Stimulated activated CD4-positive, alpha-beta T cell treated with anti-CD3 and anti-CD28 coated beads, Interleukin-2, amount 100 ng/mL, for 48 hours (primary cell): ENCODE data around the gene SNRNP25.

ENCODE experiments used
- DNase-seq, 2 donors: peaks; one replicate each; pipeline ENCODE4 v3.0.0-alpha.2; 2020

Gene SNRNP25

DNA sequence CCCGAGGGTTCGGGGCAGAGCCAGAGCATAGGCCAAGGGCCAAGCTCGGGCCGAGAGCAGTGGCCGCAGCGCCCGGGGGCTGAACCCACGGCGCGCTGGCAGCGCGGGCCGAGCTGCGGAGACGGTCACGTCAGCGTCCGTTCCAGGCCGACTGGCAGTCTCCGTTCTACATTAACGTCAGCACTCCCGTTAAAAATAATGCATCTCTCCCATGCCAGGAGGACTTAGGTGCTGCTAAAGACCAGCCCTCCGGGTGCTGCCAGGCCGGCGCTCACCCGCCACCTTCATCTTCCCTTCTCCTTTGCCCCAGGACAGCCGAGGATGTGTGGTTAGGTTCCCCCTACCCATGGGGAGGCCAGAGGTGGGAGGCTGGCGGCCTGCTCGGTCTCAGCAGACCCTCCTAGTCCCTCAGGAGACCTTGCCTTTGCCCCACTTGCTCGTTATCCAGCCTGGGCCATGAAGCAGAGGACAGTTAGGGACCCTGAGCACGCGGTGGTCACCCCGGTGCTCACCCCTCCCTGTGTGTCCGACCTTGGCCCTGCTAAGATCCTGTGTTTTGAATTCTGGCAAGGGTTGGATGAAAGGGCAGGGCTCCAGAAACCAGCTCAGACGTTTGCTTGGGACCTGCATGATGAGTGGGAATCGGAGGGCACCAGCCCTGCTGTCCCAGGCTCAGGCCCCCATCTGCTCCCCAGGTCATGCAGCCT lies 25.0 kb downstream of the SNRNP25 start:
- no peak for DNase-seq

DNA sequence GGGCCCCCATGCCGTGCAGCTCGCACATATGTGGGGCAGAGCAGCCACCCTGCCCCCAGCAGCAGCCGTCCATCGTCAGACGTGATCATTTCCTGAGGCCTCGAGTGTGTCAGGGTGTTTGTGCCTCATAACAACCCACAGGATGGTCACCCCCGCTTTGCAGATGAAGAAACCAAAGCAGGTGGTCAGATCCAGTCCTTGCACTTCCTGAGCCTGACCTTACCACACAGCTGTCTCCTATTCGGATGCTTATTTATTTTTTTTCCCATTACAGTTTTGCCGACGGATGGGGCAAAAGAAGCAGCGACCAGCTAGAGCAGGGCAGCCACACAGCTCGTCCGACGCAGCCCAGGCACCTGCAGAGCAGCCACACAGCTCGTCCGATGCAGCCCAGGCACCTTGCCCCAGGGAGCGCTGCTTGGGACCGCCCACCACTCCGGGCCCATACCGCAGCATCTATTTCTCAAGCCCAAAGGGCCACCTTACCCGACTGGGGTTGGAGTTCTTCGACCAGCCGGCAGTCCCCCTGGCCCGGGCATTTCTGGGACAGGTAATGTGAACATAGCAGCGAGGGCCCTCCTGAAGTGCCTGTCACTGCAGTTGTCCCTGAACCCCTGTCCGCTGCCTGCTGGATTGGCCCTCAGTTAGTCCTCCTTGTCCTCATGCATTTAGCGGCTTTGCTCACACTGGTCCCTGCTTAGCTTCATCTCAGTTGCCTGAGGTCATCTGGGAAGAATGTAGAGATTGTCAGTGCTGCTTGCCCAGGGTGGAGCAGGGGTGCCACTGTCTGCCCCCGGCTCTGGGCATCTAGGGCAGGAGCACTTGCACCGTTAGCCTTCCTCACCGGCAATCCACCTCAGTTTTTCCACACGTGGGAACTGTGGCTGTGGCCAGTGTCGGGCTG lies 25.8 kb downstream of the SNRNP25 start:
- no peak for DNase-seq

DNA sequence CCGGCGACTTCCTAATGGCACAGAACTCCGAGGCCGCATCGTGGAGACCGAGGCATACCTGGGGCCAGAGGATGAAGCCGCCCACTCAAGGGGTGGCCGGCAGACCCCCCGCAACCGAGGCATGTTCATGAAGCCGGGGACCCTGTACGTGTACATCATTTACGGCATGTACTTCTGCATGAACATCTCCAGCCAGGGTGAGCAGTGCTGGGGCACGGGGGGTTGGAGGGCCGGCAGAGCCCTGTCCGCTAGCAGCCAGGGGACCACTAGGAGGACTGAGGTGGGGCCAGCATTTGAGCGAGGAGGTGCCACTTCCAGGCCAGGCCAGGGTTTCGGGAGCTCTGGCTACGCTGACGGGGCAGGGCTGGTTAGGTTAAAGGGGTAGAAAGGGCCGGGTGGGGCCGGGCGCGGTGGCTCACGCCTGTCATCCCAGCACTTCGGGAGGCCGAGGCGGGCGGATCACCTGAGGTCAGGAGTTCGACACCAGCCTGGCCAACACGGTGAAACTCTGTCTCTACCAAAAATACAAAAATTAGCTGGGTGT lies 29.5 kb downstream of the SNRNP25 start:
- DNase-seq, result no peak

DNA sequence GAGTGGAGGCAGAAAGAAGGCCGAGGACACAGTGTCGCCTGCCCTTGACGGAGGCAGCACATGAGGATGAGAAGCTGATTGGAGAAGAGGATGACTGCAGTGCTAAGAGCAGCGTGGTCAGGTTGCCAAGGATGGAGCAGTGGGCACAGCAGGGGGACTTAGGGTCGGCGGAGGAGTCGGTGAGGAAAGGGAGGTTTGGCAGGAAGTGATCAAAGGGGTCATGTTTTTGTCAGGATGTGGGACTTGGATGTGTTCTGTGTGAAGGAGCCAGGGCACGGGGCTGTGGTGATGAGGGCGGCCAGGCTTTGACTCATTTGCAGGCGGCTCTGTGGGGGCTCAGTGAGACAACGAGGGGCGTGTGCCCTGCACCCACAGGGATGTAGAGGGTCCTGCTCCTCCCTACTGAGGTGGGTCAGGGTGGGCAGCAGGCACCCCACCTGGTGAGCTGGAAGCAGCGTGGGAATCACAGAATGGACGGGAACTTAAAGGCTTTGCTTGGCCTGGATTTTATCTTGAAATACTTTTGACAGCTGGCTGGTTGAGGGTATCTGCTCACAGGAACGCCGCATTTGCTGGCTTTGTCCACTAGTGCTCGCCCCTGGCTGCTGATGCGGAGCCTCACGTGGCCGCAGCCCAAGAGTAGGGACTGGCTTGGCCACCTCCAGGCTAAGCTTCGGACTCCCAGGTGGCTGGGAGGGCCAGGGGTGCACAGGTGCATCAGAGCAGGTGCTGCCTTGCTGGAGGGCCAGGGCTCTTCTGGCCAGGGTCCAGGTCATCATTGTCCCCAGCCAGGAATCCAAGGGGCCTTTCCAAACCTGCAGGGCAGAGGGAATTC lies 30.4 kb downstream of the SNRNP25 start:
- no peak for DNase-seq

DNA sequence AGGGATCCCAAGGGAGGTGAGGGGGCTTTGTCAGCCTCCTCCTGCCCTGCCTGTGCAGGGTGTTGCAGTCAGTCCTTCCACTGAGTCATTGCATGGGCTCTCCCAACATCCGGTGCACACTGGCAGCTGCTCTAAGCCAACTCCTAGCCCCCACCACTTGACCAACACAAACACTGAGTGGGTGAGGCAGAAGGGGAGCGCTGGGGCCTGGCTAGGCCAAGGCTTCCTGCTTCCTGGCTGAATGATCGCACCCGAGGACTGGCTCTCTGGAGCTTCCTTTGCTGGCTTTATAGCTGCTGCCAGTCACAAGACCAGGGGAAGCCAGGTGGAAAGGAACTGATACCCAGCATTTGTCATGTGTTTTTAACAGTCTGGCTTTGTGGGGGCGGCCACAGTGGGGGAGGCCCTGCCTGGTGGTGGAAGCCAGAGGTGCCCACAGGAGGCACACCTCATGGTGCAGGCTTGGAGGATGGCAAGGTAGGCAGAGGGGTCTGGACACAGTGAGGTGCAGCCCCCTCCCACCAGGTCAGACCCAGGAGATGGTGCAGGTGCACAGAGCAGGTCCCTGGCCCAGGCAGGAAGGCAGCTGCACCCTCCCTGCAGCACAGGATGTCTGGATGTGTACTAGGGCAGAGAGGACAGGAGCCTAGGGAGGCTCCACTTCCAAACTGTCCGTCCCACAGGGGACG lies 31.2 kb downstream of the SNRNP25 start:
- DNase-seq, result peak; percentile 43 to 46

DNA sequence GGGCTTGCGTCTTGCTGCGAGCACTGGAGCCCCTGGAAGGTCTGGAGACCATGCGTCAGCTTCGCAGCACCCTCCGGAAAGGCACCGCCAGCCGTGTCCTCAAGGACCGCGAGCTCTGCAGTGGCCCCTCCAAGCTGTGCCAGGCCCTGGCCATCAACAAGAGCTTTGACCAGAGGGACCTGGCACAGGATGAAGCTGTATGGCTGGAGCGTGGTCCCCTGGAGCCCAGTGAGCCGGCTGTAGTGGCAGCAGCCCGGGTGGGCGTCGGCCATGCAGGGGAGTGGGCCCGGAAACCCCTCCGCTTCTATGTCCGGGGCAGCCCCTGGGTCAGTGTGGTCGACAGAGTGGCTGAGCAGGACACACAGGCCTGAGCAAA lies 31.8 kb downstream of the SNRNP25 start:
- no peak for DNase-seq

DNA sequence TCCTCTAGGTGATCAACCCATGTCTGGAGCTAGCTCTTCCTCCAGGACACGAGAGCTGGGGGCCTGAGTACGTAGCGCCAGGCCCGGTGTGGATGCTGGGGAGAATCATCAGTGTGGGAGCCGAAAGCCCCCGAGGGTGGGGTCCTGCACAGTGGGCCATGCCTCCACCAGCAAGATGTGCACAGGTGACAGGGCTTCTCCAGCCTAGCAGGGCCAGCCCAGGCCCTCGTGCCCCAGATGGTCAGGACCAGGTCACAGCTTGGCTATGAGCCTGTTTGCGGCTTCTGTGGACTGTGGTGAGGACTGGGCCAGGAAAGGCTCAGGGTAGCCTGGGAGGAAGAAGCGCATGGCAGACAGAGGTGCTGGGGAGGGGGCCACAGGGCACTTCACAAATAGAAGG lies 32.2 kb downstream of the SNRNP25 start:
- DNase-seq, result no peak

DNA sequence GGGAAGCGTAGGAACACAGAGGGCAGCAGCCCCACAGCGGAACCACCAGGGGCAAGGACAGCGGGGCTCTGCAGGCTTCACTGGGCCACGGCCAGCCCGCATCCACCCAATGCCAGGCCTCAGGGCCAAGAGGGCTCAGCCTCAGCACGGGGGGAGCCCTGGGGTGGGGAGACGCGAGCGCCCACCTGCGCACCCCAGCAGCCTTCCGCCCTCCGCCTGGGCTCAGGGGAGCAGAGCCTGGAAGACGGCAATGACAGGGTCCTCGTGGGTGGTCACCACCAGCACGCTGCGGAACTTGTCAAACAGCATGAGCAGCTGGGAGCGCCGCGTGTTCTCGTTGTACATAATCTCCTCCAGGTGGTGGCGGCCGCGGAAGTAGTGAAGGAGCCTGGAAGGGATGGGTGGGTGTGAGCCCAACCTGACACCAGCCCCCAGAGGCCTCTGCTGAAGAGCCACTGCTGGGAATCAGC lies 32.9 kb downstream of the SNRNP25 start:
- DNase-seq, result no peak

DNA sequence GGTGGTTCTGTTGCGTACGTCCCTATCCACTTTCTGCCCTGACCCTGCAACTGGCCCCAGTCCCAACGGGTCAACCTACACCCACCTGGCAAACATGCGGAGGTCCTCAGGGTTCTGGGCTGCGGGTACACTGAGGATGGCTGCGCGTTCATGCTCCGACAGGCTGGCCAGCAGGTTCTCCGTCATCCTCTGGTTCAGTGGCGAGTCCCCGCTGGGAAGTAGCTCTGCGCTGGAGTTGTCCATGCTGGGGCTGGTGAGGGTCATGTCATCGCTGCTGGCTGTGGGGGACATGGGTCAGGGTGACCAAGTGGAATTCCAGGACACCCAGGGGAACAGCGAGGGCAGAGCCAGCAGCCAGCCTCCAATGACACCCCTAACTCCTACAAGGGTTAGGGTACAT lies 35.0 kb downstream of the SNRNP25 start:
- no peak for DNase-seq

DNA sequence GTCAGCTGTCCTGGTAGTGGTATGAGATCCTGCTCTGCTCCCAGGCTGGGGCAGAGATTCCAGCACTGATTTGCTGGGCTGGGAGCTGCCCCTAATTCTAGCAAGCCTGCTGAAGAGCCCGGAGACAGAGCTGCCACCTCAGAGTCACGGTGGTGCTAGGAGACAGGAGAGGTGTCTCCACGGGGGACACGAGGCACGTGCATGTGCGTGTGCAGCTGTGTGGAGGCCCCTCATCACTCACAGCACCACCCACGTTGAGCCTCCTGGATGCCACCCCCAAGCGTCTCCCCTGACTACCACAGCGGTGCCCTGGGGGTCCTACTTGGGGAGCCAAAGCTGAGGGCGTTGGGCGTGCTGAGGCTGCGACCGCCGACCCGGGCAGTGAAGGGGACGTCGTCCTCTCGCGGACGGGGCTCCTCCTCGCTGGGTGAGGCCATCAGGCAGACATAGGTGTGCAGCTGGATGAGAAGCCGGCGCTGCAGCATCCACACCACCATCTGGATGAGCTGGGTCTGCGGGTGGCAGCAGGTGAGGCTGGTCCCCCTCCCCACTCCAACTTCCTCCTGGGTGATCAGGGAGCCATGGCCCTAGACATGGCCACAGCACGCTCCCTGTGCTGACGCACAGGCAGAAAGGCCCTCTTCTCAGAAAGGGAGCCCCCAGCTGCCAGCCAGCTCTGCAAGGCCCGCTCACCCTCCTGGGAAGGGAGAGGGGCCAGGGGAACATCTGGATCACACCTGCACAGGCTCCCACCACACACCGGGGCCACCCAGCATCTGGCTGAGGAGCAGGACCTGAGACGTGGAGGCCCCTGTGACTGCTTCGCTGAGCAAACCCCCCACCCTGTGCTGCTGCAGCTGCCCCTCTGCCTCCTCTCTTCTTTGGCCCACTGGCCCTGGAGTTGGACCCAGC lies 36.0 kb downstream of the SNRNP25 start:
- no peak for DNase-seq

DNA sequence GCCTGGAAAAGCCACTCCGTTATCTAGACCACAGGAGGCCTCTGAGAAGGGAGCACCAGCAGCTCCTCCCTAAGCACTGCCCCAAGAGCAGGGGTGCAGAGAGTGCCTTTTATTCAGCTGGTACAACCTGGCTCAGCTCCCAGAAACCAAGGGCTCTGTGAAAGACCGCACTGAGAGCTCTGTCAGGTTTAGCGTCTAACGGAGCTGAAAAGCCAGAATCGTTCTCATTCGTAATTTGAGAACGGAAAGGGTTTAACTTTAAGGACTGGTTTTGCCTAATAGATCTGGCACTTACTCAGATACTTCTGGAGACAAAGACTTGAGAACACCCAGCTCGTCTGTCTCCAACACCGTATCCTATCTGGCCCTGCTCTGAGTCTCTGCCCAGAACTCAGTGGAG lies 37.9 kb downstream of the SNRNP25 start:
- no peak for DNase-seq

DNA sequence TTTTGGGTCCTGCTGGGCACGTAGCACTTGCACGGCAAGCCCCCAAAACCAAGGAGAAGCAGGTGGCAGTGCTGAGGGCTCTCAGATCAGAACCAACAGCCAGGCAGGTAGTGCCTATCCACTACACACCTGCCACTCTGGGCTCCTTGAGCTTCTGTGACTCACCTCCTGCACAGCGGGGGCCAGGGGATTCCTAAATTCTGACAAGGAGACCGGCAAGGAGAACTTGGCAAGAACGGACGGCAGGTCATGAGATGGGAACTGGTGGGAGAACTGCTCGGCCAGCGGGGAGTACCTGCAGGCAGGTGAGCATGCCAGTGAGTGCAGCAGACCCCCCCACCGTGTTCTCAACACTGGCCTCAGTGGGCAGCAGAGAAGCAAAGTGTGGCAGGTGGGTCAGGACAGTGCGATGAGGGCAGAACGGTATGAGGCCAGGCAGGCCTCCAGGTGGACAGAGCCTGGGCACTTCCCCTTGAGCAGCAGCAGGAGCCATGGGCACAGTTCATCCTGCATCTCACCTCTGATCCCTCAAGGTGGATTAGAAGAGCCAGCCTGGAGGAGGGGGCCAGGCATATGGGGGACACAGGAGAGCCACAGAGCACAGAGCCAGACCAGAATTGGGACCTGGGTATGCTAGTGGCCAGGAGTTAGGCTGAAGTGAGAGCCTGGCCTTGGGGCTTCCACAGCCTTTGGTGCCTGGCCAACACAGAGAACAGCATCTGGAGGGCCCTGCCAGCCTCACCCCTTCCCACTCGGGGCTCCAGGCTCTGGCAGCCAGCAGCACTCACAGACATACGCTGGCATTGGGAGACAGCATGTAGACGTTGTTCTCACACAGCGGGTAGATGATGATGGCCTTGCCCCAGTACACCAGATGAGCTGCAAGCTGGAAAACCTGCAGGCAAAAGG lies 39.1 kb downstream of the SNRNP25 start:
- DNase-seq, result no peak

DNA sequence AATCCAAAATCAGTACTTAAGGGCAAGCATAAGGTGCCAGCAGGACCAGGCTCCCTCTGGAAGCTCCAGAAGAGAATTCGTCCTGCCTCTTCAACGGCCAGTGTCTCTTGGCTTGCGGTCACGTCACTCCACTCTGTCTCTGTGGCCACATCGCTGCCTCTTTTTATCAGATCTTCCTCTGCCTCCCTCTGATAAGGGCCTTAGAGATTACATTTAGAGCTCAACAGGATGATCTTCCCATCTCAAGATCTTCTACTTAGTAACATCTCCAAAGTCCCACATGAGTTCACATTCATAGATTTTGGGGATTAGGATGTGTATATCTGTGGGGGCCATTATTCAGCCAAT lies 41.3 kb downstream of the SNRNP25 start:
- no peak for DNase-seq

DNA sequence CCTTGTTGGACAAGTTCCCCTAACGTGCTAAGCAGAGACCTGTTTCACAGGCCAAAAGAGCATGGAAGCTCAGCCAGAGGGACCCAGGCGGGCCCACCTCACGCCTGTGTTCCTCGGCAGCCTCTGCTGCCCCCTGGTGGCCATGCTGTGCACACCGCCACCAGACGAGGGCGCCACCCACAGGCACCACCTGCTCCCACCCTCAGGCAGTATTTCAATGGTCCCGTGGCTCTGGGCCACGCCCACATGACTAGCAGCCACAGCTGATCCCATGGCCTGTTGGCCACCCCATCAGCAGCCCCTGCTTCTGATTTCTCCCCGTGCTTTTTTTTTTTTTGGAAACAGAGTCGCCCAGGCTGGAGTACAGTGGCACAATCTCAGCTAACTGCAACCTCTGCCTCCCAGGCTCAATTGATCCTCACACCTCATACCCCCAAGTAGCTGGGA lies 43.3 kb downstream of the SNRNP25 start:
- DNase-seq, result peak; percentile 90 to 91

DNA sequence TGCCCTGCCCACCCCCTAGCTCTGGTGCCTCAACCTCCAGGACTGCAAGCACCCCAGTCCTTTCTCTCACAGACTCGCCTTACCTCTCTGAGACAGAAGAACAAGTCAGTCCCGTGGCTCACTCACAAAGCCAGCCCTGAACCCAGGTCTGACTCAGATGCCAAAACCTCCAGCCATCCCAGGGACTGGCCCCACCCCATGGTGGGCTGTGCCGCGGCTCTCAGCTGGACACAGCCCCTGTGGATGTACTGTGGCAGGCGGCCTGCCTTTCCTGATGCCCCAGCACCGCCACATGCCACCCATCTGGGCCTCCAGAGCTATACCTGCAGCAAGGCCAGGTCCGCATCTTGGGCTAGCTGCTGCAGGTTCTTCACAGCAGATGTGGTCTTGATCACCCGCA lies 44.2 kb downstream of the SNRNP25 start:
- DNase-seq, result no peak

DNA sequence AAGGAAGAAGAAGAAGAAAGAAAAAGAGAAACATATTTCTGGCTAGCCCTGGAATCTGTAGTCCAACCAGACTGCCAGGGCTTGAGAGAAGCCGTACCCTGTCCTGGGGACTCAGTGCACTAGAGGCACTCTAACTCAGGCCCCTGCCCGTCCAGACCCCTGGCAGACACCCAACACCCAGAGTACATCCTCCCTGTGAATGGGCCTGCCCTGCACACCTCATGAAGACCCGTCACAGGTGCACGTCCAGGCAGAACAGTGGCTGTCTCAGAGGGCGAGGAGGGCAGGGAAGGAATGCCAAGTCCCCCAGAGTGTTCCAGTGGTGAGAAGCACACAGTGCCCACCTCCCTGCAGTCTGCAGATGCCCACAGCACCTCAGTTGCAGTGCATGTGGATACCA lies 47.4 kb downstream of the SNRNP25 start:
- no peak for DNase-seq

DNA sequence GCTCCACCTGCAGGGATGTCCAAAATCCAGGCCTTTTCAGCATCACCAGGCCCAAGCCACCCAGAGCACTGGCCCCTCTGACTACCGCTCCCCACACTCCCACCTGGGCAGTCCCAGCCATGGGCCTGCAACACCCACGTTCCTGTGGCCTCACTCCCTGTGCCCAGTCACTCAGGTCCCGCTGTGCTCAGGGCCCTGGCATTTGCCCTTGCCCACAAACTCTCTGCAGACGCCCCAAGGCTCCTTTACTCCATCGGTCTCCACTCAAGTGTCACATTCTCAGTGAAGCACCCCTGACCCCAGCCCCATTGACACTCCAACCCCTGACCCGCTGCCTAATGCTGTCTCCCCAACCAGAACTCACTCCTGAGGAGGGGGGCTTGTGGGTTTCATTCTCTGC lies 48.0 kb downstream of the SNRNP25 start:
- DNase-seq, result no peak

DNA sequence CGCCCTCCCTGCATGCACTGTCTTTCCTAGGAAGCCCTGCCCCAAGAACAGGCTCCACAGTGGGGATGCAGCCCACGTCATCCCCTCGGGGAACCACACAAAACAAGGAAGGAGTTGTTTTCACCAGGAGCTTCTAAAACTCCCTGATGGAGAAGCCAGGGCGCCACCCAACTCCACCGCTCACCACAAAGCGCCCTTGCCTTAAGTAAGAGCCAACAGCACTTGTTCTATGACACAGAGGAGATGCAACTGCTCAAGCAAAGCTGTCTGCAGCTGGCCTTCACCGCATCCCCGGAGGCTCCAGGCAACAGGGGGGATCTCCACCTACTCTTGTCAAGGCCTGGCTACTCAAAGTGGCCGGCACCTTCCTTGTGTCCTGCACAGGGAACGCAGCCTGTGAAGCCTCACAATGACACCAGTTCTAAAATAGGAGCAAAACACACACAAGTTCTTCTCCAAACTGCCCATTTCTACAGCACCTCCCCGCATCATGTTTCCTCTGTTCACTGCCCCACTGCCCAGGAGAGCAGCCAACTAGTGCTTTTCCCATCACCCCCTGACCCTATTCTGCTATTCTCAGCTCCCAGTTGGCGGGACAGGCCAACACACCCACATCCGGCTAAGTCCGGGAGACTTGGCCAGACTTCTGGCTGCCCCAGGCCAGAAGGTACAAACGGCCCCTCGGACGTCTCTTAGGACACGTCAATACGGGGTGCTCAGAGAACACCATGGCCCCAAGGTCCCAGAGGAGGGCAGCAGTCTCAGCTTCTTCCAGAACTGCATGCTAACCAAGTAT lies 48.6 kb downstream of the SNRNP25 start:
- no peak for DNase-seq

DNA sequence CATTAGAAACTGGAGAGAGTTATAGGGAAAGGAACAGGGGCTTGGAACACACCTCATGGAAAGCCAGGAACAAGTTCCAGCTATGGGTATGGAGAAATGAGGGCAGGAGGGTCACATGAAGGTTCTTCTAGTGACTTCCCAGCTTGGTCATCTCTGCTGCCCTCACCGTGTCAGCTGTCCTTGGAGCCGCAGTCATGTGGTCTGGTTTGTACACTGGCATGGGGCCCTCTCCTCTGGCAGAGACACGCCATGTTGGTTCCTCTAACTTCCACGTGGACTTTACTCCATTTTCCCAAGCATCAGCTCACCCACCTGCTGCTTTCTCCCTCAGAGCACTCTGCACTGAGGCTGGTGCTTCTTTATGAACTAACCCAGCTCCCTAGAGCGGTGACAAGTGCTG lies 50.7 kb downstream of the SNRNP25 start:
- no peak for DNase-seq
